Inflammatory macrophage treated with lipopolysaccharide for 4 hours (primary cell): ENCODE data around the gene MS4A8.
"Not testable (repeated sequence)": the region's sequence is repeated elsewhere in the genome, so short reads cannot be mapped to it uniquely, and the experiment has no call there.

Experiments used
- DNase-seq: peaks from one replicate; pipeline ENCODE4 v3.0.0-alpha.2; 2020

MS4A8 gene

GRCh38 chr11:60731586-60731985 lies 32.2 kb downstream of the MS4A8 start:
- DNase-seq: no peak

- DNase-seq: no peak
Measured at GRCh38 chr11:60734279-60734678, 34.9 kb downstream of the MS4A8 start.

GRCh38 chr11:60739114-60739513 lies 39.7 kb downstream of the MS4A8 start:
- no peak for DNase-seq

GRCh38 chr11:60740573-60740972 lies 41.2 kb downstream of the MS4A8 start:
- no peak for DNase-seq

- no peak for DNase-seq
Measured at GRCh38 chr11:60741421-60741820, 42.0 kb downstream of the MS4A8 start.

GRCh38 chr11:60743058-60743457 lies 43.6 kb downstream of the MS4A8 start:
- no peak for DNase-seq

GRCh38 chr11:60744114-60744513 lies 44.7 kb downstream of the MS4A8 start:
- DNase-seq: no peak

GRCh38 chr11:60747359-60747873 lies 48.0 kb downstream of the MS4A8 start:
- no peak for DNase-seq

GRCh38 chr11:60748225-60748624 lies 48.8 kb downstream of the MS4A8 start:
- no peak for DNase-seq

GRCh38 chr11:60748821-60749220 lies 49.4 kb downstream of the MS4A8 start:
- DNase-seq: no peak

GRCh38 chr11:60750911-60751310 lies 51.5 kb downstream of the MS4A8 start:
- DNase-seq: no peak

- DNase-seq: no peak
Measured at GRCh38 chr11:60753309-60753708, 53.9 kb downstream of the MS4A8 start.

- DNase-seq: no peak
Measured at GRCh38 chr11:60754887-60755286, 55.5 kb downstream of the MS4A8 start.

- DNase-seq: no peak
Measured at GRCh38 chr11:60756307-60757032, 57.1 kb downstream of the MS4A8 start, which contains the start of gene MS4A15. TSS of gene MS4A15 (plus strand) at chr11:60756867. CDS start at chr11:60763734, 6,867 bp downstream.

- no peak for DNase-seq
Measured at GRCh38 chr11:60757231-60757800, 57.9 kb downstream of the MS4A8 start.

- DNase-seq: not testable (repeated sequence)
Measured at GRCh38 chr11:60758671-60759070, 59.3 kb downstream of the MS4A8 start.

GRCh38 chr11:60759438-60760225 lies 60.2 kb downstream of the MS4A8 start:
- peak; percentile 39 for DNase-seq

- peak; percentile 10 for DNase-seq
Measured at GRCh38 chr11:60761436-60762190, 62.2 kb downstream of the MS4A8 start.

- no peak for DNase-seq
Measured at GRCh38 chr11:60762851-60763691, 63.7 kb downstream of the MS4A8 start.

GRCh38 chr11:60763692-60764369 lies 64.4 kb downstream of the MS4A8 start:
- DNase-seq: no peak

- DNase-seq: no peak
Measured at GRCh38 chr11:60764879-60765278, 65.5 kb downstream of the MS4A8 start.
